Suppressor macrophage treated with lipopolysaccharide for 1 hour (primary cell): ENCODE results near the gene DCLK1.

Source experiments
- DNase-seq, 3 donors: peaks; one replicate each; pipeline ENCODE4 v3.0.0-alpha.2; 2020 to 2022

Gene DCLK1

GRCh38 chr13:35780613-35781012 is 350.6 kb downstream of the DCLK1 start:
- no peak for DNase-seq

GRCh38 chr13:35771898-35772297 is 359.3 kb downstream of the DCLK1 start:
- DNase-seq, result no peak

- no peak for DNase-seq
Measured at GRCh38 chr13:35770756-35771297, 360.4 kb downstream of the DCLK1 start.

GRCh38 chr13:35769812-35770211 is 361.4 kb downstream of the DCLK1 start:
- no peak for DNase-seq

- no peak for DNase-seq
Measured at GRCh38 chr13:35768551-35768950, 362.6 kb downstream of the DCLK1 start.

GRCh38 chr13:35768073-35768472 is 363.1 kb downstream of the DCLK1 start:
- DNase-seq, result no peak

- no peak for DNase-seq
Measured at GRCh38 chr13:35767256-35767976, 363.8 kb downstream of the DCLK1 start.

GRCh38 chr13:35766663-35767062 is 364.5 kb downstream of the DCLK1 start:
- DNase-seq, result no peak

GRCh38 chr13:35765941-35766340 is 365.2 kb downstream of the DCLK1 start:
- DNase-seq, result no peak

- no peak for DNase-seq
Measured at GRCh38 chr13:35765366-35765765, 365.8 kb downstream of the DCLK1 start.

- DNase-seq, result no peak
Measured at GRCh38 chr13:35764326-35765015, 366.7 kb downstream of the DCLK1 start.

GRCh38 chr13:35763782-35764123 is 367.4 kb downstream of the DCLK1 start:
- DNase-seq, result no peak

GRCh38 chr13:35763060-35763781 is 368.0 kb downstream of the DCLK1 start:
- no peak for DNase-seq

GRCh38 chr13:35761440-35762252 is 369.5 kb downstream of the DCLK1 start:
- no peak for DNase-seq

GRCh38 chr13:35760735-35761281 is 370.4 kb downstream of the DCLK1 start:
- DNase-seq, result no peak

GRCh38 chr13:35747594-35747993 is 383.6 kb downstream of the DCLK1 start:
- no peak for DNase-seq

GRCh38 chr13:35744566-35745178 is 386.5 kb downstream of the DCLK1 start:
- no peak for DNase-seq

GRCh38 chr13:35744144-35744543 is 387.0 kb downstream of the DCLK1 start:
- no peak for DNase-seq

GRCh38 chr13:35743165-35743564 is 388.0 kb downstream of the DCLK1 start:
- no peak for DNase-seq

GRCh38 chr13:35741657-35742056 is 389.5 kb downstream of the DCLK1 start:
- DNase-seq, result no peak

GRCh38 chr13:35736876-35737275 is 394.3 kb downstream of the DCLK1 start:
- DNase-seq, result no peak

GRCh38 chr13:35733827-35734226 is 397.4 kb downstream of the DCLK1 start:
- no peak for DNase-seq
